ENCODE measurements around the gene AVPR2.

DNA sequence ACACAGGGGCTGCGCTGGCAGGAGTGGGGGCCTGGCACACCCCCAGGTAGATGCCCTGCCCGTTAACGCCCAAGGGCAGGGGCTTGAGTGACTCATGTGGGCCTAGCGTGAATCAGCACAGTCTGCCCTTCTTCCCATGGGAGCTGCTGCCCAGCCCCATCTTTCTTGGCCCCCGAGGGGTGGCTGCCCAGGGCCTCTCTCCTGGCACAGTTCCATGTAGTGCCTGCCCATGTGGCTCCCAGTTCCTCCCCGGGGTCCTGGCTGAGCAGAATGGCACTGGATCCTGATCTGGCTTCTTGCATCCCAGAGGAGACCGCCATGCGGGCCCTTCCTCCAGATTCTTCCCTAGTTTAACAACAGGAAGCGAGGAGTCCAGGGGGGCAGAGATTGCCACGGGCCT, 2.1 kb upstream of the AVPR2 start:
- TF ChIP-seq, protein P1, sequence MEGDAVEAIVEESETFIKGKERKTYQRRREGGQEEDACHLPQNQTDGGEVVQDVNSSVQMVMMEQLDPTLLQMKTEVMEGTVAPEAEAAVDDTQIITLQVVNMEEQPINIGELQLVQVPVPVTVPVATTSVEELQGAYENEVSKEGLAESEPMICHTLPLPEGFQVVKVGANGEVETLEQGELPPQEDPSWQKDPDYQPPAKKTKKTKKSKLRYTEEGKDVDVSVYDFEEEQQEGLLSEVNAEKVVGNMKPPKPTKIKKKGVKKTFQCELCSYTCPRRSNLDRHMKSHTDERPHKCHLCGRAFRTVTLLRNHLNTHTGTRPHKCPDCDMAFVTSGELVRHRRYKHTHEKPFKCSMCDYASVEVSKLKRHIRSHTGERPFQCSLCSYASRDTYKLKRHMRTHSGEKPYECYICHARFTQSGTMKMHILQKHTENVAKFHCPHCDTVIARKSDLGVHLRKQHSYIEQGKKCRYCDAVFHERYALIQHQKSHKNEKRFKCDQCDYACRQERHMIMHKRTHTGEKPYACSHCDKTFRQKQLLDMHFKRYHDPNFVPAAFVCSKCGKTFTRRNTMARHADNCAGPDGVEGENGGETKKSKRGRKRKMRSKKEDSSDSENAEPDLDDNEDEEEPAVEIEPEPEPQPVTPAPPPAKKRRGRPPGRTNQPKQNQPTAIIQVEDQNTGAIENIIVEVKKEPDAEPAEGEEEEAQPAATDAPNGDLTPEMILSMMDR (IDR thresholded peaks at IDR 0.05), result no peak
- TF ChIP-seq POLR2A (IDR thresholded peaks at IDR 0.05), result no peak

Measured in upper lobe of left lung (tissue), 4 donors.